HFF-Myc (cell line): ENCODE results near the gene WNT4.

ENCODE experiments used
- DNase-seq: peaks from one replicate; pipeline ENCODE4 v3.0.0-alpha.2; 2011; ENCODE audit warnings: low read depth; ENCODE audit errors: extremely low read depth
- H3K4me3 ChIP-seq: replicated peaks from 2 replicates; pipeline ENCODE4 v1.5.1; 2011; ENCODE audit warnings: low read depth, mild to moderate bottlenecking, control low read depth, low read length
- TF ChIP-seq, protein P1 (sequence below): IDR thresholded peaks from 2 replicates; pipeline ENCODE4 v1.5.1; 2012; ENCODE audit warnings: mild to moderate bottlenecking, low read depth, low read length, control low read depth; ENCODE audit errors: missing control alignments

Gene WNT4

GRCh38 chr1:22154626-22155025 is 11.7 kb upstream of the WNT4 start:
- H3K4me3 ChIP-seq, result no peak overlapping the region
- TF ChIP-seq, protein P1, sequence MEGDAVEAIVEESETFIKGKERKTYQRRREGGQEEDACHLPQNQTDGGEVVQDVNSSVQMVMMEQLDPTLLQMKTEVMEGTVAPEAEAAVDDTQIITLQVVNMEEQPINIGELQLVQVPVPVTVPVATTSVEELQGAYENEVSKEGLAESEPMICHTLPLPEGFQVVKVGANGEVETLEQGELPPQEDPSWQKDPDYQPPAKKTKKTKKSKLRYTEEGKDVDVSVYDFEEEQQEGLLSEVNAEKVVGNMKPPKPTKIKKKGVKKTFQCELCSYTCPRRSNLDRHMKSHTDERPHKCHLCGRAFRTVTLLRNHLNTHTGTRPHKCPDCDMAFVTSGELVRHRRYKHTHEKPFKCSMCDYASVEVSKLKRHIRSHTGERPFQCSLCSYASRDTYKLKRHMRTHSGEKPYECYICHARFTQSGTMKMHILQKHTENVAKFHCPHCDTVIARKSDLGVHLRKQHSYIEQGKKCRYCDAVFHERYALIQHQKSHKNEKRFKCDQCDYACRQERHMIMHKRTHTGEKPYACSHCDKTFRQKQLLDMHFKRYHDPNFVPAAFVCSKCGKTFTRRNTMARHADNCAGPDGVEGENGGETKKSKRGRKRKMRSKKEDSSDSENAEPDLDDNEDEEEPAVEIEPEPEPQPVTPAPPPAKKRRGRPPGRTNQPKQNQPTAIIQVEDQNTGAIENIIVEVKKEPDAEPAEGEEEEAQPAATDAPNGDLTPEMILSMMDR, result no peak
- no peak for DNase-seq

GRCh38 chr1:22153660-22154437 is 11.0 kb upstream of the WNT4 start:
- TF ChIP-seq, protein P1, result no peak

DNA sequence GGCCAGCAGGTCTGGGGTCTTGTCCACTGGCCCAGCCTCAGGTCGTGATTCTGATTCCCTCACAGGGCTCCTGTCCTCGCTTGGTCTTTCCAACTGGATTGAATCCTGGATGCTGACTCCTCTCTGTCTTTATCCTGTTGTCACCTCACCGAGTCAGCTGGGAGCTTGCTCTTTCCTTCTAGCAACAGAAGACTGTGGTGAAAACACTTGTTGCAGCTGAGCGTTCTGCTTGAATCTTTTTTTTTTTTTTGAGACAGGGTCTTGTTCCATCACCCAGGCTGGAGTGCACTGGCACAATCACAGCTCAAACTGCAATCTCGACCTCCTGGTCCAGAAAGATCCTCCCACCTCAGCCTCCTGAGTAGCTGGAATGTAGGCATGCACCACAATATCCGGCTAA is 8.0 kb upstream of the WNT4 start:
- TF ChIP-seq, protein P1, result no peak
- no peak overlapping the region for H3K4me3 ChIP-seq
- DNase-seq, result no peak

More at GRCh38 chr1:22153660-22154437, 11.0 kb upstream of the WNT4 start:
- no peak for DNase-seq
- no peak overlapping the region for H3K4me3 ChIP-seq

GRCh38 chr1:22142315-22143064 is 407 bp downstream of the WNT4 start:
- H3K4me3 ChIP-seq, result 0 out of 2 replicates have a peak overlapping the region, but pooled peaks have one; percentile 5
- DNase-seq, result no peak
- TF ChIP-seq, protein P1, result no peak

DNA sequence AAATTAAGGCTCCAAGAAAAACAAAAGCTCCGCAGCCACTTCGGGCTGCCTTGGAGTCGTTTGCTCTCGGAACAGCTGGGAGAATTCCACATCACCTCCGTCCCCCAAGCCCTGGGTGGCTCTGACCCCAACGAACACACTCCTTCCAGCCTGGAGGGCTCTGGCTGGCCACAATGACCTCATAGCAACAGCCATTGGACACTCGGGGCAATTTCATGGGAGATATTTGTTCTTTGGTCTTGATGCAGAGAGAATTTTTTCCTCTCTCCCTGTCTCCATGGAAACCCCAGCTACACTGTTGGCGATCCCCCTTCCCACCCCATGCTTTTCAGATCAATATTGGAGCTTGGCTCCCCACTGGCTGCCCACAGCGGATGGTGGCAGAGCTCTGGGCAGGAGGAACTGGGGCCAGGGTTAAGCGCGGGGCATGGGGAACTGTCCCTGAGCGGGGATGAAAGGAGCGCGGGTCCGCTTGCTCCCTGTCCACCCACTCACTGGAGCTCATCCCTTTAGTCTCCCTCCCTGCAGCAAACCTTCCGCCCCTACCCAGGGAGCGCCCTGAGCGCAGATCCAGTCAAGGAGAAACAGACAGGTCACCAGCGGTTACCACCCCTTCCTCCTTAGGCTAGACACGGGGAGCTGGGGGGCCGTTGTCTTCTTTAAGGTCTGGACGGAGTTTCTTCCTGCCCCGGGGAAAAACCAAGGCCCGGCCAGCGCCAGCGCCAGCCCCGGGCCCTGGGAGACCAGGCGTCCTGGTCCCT is 1.2 kb downstream of the WNT4 start:
- DNase-seq, result no peak
- TF ChIP-seq, protein P1, result no peak
- H3K4me3 ChIP-seq, result no peak overlapping the region

GRCh38 chr1:22140694-22141093 is 2.2 kb downstream of the WNT4 start:
- H3K4me3 ChIP-seq, result no peak overlapping the region
- no peak for DNase-seq
- TF ChIP-seq, protein P1, result no peak
